GM21423 (cell line): ENCODE measurements around the gene ASB13.

Experiments used
- ATAC-seq: cut with Tn5 transposase; IDR thresholded peaks from one replicate; pipeline ENCODE4 v1.9.1; 2021; ENCODE audit warnings: mild to moderate bottlenecking, moderate library complexity; ENCODE audit not compliant: unreplicated experiment

The ASB13 gene

DNA sequence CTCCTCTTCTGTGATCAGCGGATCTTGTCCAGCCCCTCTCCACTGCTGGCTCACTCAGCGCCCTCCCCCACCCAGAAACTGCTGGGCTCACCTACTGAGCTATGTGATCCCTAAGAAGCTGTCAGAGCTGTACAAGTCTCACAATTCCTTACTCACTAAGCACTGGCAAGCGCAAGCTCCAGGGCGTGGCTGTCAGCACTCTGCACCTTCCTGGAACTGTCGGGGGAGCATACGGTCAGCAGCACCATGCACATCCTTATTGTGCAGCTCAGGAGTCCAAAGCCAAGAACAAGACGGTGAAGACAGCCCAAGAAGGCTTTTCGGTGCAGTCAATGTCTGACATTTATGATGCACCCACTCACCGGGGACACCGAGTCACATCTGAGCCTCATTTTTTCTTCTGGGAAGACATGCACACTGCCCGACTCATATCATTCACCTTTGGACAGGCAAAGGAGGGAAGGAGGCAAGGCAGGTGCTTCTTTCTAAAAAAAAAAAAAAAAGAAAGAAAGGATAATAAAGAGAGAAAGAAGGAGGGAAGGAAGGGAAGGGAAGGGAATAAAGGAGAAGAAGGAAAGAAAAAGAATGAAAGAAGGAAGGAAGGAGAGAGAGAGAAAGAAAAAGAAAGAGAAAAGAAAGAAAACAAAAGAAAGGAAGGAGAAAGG lies 56.3 kb downstream of the ASB13 start:
- ATAC-seq, result no peak

DNA sequence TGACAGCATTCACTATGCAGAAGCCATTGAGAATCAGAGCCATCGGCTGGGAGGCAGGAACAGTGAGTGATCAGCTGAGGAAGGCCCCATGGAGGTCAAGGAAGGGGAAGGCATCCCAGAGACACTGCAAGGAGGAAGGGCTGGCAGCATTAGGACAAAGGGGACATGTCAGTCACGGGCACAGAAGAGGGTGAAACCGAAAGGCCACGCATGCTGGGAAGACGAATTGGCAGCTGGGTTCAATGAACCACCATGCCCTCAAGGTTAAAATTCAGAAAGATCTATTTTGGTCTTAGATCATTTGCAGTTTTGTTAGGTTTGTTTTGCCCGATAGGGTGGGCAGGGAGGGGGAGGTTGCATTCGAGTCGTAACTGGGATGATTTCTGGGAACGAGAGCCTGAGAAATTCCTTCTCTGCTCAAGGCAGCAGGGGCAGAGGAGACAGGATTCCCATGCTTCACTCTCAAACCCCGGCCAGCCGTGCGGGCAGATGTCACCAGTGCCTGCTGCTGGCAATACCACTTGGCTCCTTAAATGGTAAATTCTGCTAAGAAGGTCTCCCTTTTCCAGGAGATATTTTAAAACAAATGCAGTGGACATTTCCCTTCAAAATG lies 57.7 kb downstream of the ASB13 start:
- no peak for ATAC-seq

DNA sequence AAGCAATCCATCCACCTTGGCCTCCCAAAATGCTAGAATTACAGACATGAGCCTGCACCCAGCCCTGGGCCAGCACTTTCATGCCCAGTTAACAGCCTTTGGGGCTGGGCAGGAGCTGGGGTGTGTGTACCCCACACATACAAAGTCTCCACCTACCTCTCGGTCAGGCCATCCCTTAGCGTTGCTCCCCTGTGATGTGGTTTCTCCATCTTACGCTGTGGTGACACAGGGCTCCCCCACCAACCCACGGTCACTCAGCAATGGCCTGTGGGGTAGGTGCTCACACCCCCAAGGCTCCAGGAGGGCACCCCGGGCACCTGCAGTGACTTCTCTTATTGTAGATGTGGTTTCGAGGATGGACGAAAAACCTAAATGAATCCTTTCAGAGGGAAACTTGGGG lies 58.8 kb downstream of the ASB13 start:
- ATAC-seq, result no peak

GRCh38 chr10:5606864-5607263 lies 59.5 kb downstream of the ASB13 start:
- no peak for ATAC-seq

DNA sequence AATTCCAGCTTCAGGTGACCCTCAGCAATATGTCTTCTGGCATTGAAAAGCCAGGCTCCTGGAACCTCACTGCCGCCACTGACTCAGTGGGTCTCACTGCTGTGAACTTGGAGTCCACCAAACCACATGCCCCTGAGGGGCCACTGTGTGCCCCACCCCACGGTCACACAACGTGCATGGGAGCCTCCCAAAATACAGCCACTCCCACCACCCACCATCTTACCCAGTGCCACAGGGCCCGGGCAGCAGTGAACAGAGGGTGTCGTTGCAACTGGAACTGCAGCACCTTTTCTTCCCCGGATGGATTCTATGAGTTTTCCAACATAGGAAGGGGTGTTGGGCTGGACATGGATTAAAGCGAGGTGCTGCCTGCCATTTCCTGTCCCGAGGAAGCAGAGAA lies 60.1 kb downstream of the ASB13 start:
- no peak for ATAC-seq

GRCh38 chr10:5604961-5605360 lies 61.4 kb downstream of the ASB13 start:
- ATAC-seq, result no peak

GRCh38 chr10:5604236-5604925 lies 62.0 kb downstream of the ASB13 start:
- no peak for ATAC-seq

DNA sequence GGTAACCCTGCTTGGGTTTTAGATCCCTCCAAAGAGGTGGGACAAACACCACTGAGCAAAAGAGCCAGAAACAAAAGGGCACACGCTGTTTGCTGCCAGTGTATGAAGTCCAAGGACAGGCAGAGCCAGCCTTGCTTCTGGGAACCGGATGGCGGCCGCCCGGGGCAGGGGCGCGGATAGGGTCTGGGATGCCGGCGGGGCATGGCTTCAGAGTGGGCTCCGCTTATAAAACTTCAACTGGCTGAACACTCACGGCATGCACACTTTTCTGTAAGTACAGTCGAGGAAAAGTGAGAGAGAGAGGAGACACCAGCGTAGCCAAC lies 62.6 kb downstream of the ASB13 start:
- ATAC-seq, result no peak

DNA sequence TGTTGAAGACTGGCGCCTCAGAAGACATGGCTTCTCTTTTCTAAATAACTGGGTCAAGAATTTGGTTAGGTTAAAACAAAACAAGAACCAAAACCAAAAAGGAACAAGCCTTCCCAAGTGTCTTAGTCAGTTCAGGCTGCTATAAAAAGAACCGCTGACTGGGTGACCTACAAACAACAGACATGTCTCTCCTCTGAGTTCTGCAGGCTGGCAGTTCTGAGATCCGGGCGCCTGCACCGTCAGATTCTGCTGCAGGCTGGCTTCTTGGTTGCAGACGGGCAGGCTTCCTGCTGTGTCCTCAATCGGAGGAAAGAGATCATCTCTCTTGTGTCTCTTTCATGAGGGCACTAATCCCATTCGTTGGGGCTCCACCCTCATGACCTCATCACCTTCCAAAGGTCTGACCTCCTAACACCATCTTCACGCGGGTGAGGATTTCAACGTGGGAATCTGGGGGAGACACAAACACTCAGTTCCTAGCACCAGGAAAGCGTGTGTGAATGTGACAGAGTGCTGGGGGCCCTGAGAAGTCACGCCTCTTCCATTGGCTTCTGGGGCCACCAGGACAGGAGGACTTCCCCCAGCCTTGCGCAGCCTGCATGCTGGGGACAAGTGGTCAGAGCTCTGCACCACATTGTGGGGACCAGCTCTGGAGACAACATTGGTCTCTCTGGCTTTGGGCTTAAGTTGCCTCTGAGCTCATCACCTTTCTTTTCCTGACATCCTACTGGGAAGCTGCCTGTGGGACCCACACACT lies 63.1 kb downstream of the ASB13 start:
- ATAC-seq, result no peak

DNA sequence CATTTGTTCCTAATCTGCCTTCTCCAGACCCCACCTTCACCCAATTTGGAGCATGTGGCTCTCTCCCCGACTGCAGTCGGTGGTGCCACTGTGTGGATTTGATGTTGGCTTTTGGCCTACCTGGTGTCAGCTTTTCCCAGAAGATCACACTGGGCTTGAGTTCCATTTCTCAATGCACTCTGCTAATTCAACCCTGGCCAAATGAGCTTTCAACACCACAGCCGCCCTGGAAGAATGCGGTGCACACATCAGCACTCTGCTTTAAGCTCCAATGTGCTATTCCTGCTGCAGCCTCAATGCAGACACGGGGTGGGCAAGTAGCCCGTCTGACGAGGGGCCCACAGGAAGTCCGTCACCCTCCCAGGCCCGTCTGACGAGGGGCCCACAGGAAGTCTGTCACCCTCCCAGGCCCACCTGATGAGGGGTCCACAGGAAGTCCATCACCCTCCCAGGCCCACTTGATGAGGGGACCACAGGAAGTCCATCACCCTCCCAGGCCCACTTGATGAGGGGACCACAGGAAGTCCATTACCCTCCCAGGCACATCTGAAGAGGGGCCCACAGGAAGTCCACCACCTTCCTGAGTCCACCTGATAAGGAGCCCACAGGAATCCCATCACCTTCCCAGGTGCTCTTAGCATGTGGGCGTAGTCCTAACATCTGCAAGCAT lies 64.4 kb downstream of the ASB13 start:
- ATAC-seq, result no peak

GRCh38 chr10:5600908-5601307 lies 65.5 kb downstream of the ASB13 start:
- ATAC-seq, result no peak

DNA sequence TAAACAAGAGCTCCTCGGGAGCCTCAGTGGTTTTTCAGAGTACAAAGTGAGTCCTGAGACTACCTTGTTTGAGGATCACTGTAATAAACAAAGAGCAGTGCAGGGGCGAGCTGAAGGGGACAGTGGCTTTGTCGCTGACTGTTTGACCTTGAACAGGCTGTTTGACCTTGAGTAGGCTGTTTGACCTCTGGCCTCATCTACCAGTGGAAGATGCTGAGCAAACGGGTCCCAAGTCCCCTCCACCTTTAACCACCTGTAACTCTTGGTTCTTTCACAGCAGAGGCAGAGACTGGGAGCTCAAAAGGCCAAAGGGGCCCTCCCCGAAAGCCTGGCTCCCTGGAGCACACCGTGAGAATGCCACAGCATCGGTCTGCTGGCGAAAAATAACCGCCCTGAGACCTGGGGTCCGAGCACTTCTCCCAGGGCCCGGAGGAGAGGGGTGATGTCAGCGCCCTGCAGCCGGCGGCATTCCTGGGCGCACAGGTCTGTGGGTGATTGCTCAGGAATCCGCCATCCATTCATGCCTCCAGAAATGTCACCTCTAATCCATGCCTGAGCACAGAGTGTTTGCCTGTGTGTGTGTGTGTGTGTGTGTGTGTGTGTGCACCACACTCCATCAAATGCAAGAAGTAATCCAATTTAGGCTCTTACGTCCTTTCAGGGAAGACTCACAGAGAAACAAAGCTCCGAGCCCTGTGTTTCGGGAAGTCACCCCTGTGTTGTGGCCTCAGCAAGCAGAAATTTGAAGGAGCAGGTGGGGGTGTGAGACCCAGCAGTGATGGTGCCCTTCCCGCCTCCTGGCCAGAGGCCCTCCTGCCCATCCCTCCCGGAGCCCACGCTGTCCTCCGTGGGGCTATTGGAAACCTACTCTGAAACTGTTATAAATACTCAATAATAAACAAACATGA lies 66.5 kb downstream of the ASB13 start:
- no peak for ATAC-seq

DNA sequence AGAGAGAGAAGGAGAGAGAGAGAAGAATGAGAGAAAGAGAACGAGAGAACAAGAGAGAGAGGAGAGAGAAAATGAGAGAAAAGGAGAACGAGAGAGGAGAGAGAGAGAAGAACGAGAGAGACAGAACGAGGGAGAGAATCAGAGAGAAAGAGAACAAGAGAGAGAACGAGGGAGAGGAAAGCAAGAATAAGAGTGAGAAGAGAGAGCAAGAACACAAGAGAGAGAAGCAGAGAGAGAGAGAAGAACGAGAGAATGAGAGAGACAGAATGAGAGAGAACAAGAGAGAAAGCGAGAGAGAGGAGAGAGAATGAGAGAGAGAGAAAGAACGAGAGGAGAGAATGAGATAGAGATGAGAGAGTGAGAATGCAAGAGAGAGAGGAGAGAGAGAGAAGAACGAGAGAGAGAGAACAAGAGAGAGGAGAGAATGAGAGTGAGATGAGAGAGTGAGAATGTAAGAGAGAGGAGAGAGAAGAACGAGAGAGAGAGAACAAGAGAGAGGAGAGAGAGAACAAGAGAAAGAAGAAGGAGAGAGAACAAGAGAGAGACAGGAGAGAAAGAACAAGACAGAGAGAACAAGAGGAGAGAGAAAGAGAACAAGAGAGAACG lies 68.2 kb downstream of the ASB13 start:
- ATAC-seq, result no peak

DNA sequence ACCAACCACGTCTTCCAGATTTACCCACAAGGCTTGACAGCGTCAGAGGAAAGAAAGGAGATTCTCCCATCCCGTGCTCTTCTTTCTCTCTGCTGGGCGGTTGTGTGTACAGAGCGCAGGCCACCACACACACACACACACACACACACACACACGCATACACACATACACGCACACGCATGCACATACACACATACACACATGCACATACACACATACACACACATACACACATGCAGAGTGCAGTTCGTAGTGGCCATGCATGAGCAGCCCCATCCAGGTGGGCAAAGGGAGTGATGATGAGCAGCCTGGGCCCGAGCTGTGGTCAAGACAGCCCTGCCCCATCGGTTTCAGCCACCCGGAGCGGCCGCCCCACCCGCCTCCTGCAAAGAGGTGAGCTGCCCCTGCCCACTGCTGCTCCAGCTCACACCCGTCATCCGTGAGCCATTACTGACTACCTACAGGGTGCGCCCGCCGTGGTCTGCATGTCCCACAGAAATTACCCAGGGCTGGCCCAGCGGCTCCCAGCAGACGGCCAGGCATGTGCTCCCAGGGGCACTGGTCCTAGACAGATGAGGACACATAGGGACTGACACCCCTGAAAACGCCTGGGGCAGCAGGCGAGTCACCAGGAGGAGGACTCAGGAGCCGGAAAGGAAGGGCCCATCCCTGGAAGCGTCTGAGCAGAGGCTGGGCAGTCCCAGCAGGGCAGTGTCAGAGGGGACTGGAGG lies 69.6 kb downstream of the ASB13 start:
- no peak for ATAC-seq

- ATAC-seq, result no peak
These were observed 70.4 kb downstream of the ASB13 start for GRCh38 chr10:5595994-5596471.

DNA sequence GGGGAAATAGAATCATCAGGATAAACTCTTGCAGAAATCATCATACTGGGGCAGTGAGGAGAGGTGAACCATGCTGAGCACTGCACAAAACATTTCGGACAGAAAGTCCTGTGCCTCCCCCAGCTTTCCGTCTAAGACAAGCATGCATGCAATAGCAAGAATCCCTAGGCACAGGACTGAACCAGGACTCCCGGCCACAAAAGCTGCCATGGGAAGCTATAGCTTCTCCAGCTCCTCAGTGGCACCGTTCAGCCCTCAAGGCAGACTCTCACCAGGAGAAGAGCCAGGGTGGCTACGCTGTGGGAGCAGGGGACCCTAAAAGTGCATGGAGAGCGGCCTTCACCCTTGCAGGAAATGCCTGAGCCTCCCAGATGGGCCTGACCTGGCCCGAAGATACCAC lies 70.8 kb downstream of the ASB13 start:
- ATAC-seq, result no peak

GRCh38 chr10:5595095-5595494 lies 71.3 kb downstream of the ASB13 start:
- ATAC-seq, result no peak

GRCh38 chr10:5594271-5595049 lies 71.9 kb downstream of the ASB13 start:
- ATAC-seq, result no peak
